HEK293 (cell line): ENCODE data around the gene IL33.

Source experiments
- CTCF ChIA-PET: fragments of 350-600 bp; formaldehyde crosslinking; extraction: SDS; loops from one replicate; lab custom pipeline; 2021; ENCODE audit warnings: antibody characterized with exemption; lab: Yijun Ruan, JAX
- POLR2A ChIA-PET: fragments of 300-600 bp; formaldehyde crosslinking; extraction: SDS; loops from one replicate; lab custom pipeline; 2020; ENCODE audit warnings: antibody characterized with exemption, inconsistent platforms; lab: Yijun Ruan, JAX
- H3K27ac ChIP-seq: fragments of 200-500 bp; sonication (Bioruptor generic); 2 replicates; pipeline ENCODE4 v1.5.1; 2014; ENCODE audit warnings: low read depth, low read length, control low read depth, inconsistent platforms; ENCODE audit errors: extremely low read depth
- H3K36me3 ChIP-seq, 2 experiments: fragments of 200-500 bp in 1 of 2; sonication (Bioruptor generic) in 1 of 2; 1 replicate in 1 of 2; 2 replicates in 1 of 2; pipeline ENCODE4 v1.5.1; 2014 to 2017; ENCODE audit warnings: inconsistent platforms in 2 of 2, low read length in 2 of 2; ENCODE audit not compliant: control insufficient read depth in 2 of 2, insufficient read depth in 1 of 2
- H3K4me1 ChIP-seq: fragments of 200-500 bp; sonication (Bioruptor generic); 2 replicates; pipeline ENCODE4 v1.5.1; 2014; ENCODE audit warnings: mild to moderate bottlenecking, low read length, inconsistent platforms; ENCODE audit not compliant: control insufficient read depth, insufficient read depth
- H3K4me3 ChIP-seq: 2 replicates; pipeline ENCODE4 v1.5.1; 2011; ENCODE audit warnings: low read depth, mild to moderate bottlenecking, control low read depth, low read length, moderate library complexity
- H3K9me3 ChIP-seq: fragments of 200-500 bp; sonication (Bioruptor generic); 2 replicates; pipeline ENCODE4 v1.5.1; 2014; ENCODE audit warnings: low read depth, low read length, inconsistent platforms; ENCODE audit not compliant: control insufficient read depth, insufficient read depth
- HIC1 ChIP-seq: fragments of 450-650 bp; formaldehyde crosslinking; IDR thresholded peaks from 2 replicates; pipeline ENCODE4 v1.5.1; 2016; ENCODE audit warnings: missing biosample characterization, missing genetic modification characterization
- PRDM2 ChIP-seq: fragments of 450-650 bp; formaldehyde crosslinking; IDR thresholded peaks from 2 replicates; pipeline ENCODE4 v1.5.1; 2016; ENCODE audit warnings: missing biosample characterization, missing genetic modification characterization, borderline replicate concordance
- SCRT1 ChIP-seq: fragments of 450-650 bp; formaldehyde crosslinking; IDR thresholded peaks from 2 replicates; pipeline ENCODE4 v1.5.1; 2016; ENCODE audit warnings: missing biosample characterization, missing genetic modification characterization, borderline replicate concordance
- TRIM28 ChIP-seq: IDR thresholded peaks from 2 replicates; pipeline ENCODE4 v1.6.1; 2011; ENCODE audit warnings: low read length, control low read depth, borderline replicate concordance
- WT1 ChIP-seq: fragments of 450-650 bp; formaldehyde crosslinking; IDR thresholded peaks from 2 replicates; pipeline ENCODE4 v1.5.1; 2016; ENCODE audit warnings: missing biosample characterization, missing genetic modification characterization
- ZBTB1 ChIP-seq: fragments of 450-650 bp; formaldehyde crosslinking; IDR thresholded peaks from 2 replicates; pipeline ENCODE4 v1.5.1; 2016; ENCODE audit warnings: missing biosample characterization, missing genetic modification characterization
- ZBTB17 ChIP-seq: fragments of 450-650 bp; formaldehyde crosslinking; IDR thresholded peaks from 2 replicates; pipeline ENCODE4 v1.5.1; 2016; ENCODE audit warnings: missing biosample characterization, missing genetic modification characterization
- ZBTB20 ChIP-seq: fragments of 450-650 bp; formaldehyde crosslinking; IDR thresholded peaks from 2 replicates; pipeline ENCODE4 v1.5.1; 2016; ENCODE audit warnings: missing biosample characterization, missing genetic modification characterization
- ZBTB8A ChIP-seq: fragments of 450-650 bp; formaldehyde crosslinking; IDR thresholded peaks from 2 replicates; pipeline ENCODE4 v1.5.1; 2016; ENCODE audit warnings: missing biosample characterization, missing genetic modification characterization
- ZFP3 ChIP-seq: fragments of 450-650 bp; formaldehyde crosslinking; IDR thresholded peaks from 2 replicates; pipeline ENCODE4 v1.5.1; 2016; ENCODE audit warnings: low read depth, missing biosample characterization, missing genetic modification characterization
- ZNF221 ChIP-seq: fragments of 450-650 bp; formaldehyde crosslinking; IDR thresholded peaks from 2 replicates; pipeline ENCODE4 v1.5.1; 2017; ENCODE audit warnings: missing biosample characterization, missing genetic modification characterization, borderline replicate concordance
- ZNF24 ChIP-seq: fragments of 450-650 bp; formaldehyde crosslinking; IDR thresholded peaks from 2 replicates; pipeline ENCODE4 v1.5.1; 2016; ENCODE audit warnings: missing biosample characterization, missing genetic modification characterization
- ZNF391 ChIP-seq: fragments of 450-650 bp; formaldehyde crosslinking; IDR thresholded peaks from 2 replicates; pipeline ENCODE4 v1.5.1; 2016; ENCODE audit warnings: low read depth, missing biosample characterization, missing genetic modification characterization, borderline replicate concordance
- ZNF394 ChIP-seq: fragments of 450-650 bp; formaldehyde crosslinking; IDR thresholded peaks from 2 replicates; pipeline ENCODE4 v1.5.1; 2016; ENCODE audit warnings: missing biosample characterization, missing genetic modification characterization, mild to moderate bottlenecking, moderate library complexity, borderline replicate concordance
- ZNF398 ChIP-seq: fragments of 450-650 bp; formaldehyde crosslinking; IDR thresholded peaks from 2 replicates; pipeline ENCODE4 v1.5.1; 2017; ENCODE audit warnings: missing biosample characterization, missing genetic modification characterization
- ZNF404 ChIP-seq: fragments of 450-650 bp; formaldehyde crosslinking; IDR thresholded peaks from 2 replicates; pipeline ENCODE4 v1.5.1; 2017; ENCODE audit warnings: missing biosample characterization, missing genetic modification characterization
- ZNF426 ChIP-seq: fragments of 450-650 bp; formaldehyde crosslinking; IDR thresholded peaks from 2 replicates; pipeline ENCODE4 v1.5.1; 2017; ENCODE audit warnings: missing biosample characterization, missing genetic modification characterization, mild to moderate bottlenecking, inconsistent platforms, moderate library complexity
- ZNF433 ChIP-seq: fragments of 450-650 bp; formaldehyde crosslinking; IDR thresholded peaks from 2 replicates; pipeline ENCODE4 v1.5.1; 2016; ENCODE audit warnings: missing biosample characterization, missing genetic modification characterization, low read depth
- ZNF530 ChIP-seq: fragments of 450-650 bp; formaldehyde crosslinking; IDR thresholded peaks from 2 replicates; pipeline ENCODE4 v1.5.1; 2016; ENCODE audit warnings: low read depth, missing biosample characterization, missing genetic modification characterization
- ZNF610 ChIP-seq: fragments of 450-650 bp; formaldehyde crosslinking; IDR thresholded peaks from 2 replicates; pipeline ENCODE4 v1.5.1; 2016; ENCODE audit warnings: missing biosample characterization, missing genetic modification characterization, borderline replicate concordance
- ZNF660 ChIP-seq: fragments of 450-650 bp; IDR thresholded peaks from 2 replicates; pipeline ENCODE4 v1.5.1; 2018; ENCODE audit warnings: missing biosample characterization, mild to moderate bottlenecking, missing genetic modification characterization
- ZNF76 ChIP-seq: fragments of 450-650 bp; formaldehyde crosslinking; IDR thresholded peaks from 2 replicates; pipeline ENCODE4; 2016; ENCODE audit warnings: low read depth, missing biosample characterization, missing genetic modification characterization, borderline replicate concordance
- ZSCAN18 ChIP-seq: fragments of 450-650 bp; formaldehyde crosslinking; IDR thresholded peaks from 2 replicates; pipeline ENCODE4 v1.5.1; 2016; ENCODE audit warnings: missing biosample characterization, missing genetic modification characterization

The IL33 gene

DNA sequence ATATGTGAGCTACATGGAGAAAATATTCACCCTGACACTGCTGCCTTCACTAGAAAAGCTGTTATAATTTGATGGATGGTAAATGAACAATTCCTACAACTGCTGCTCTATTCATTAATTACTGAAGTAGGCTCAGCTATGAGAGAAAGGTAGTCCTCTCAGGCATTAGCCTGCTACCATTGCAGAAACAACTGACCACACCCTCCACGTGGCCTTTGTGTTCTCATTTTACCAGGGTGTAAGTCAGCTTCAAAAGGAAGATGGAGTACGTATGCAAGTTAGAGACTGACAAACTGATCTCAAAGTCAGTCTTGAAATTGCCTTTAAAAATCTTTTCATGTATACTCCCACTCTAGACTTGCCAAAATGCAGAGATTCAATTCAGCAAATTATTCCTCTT is 86.3 kb downstream of the IL33 start (continued):
- no peak for TF ChIP-seq ZSCAN18 (tag by site-specific recombination)
- TF ChIP-seq ZFP3 = no peak
- no peak for TF ChIP-seq ZNF426 (tag by site-specific recombination)
- TF ChIP-seq ZNF530 (tag by site-specific recombination) = no peak
- TF ChIP-seq WT1 (tag by site-specific recombination) = no peak
- TF ChIP-seq ZNF660 (tag by site-specific recombination) = no peak
- TF ChIP-seq ZNF433 = no peak
- TF ChIP-seq ZBTB20 (tag by site-specific recombination) = no peak
- no peak for TF ChIP-seq ZNF404 (tag by site-specific recombination)
- no peak for TF ChIP-seq ZNF76 (tag by site-specific recombination)
- TF ChIP-seq ZNF24 (tag by site-specific recombination) = no peak

GRCh38 chr9:6302417-6302816 is 86.8 kb downstream of the IL33 start:
- ChIA-PET POLR2A (no interaction called here), CTCF (no interaction called here)
- H3K27ac ChIP-seq = no peak overlapping the region

More at GRCh38 chr9:6302417-6302816, 86.8 kb downstream of the IL33 start:
- Histone ChIP-seq H3K4me1 (no peaks in the 10 kb centered on the region), H3K36me3 (no peaks in the 10 kb centered on the region), H3K9me3 (no peaks in the 10 kb centered on the region), H3K4me3 (no peak overlapping the region)
- no peak for TF ChIP-seq ZBTB1
- TF ChIP-seq ZFP3 = no peak
- no peak for TF ChIP-seq ZBTB8A (tag by site-specific recombination)
- TF ChIP-seq ZNF398 = no peak
- TF ChIP-seq ZNF610 (tag by site-specific recombination) = no peak
- no peak for TF ChIP-seq ZNF221
- TF ChIP-seq ZBTB17 (tag by site-specific recombination) = no peak
- no peak for TF ChIP-seq TRIM28
- TF ChIP-seq ZNF426 (tag by site-specific recombination) = no peak
- TF ChIP-seq SCRT1 (tag by site-specific recombination) = no peak
- TF ChIP-seq ZNF391 (tag by site-specific recombination) = no peak
- TF ChIP-seq ZNF394 (tag by site-specific recombination) = no peak
- no peak for TF ChIP-seq PRDM2 (tag by site-specific recombination)
- no peak for TF ChIP-seq HIC1 (tag by site-specific recombination)
